ENCODE measurements around the gene NLRP13. TPM values are rescaled to one million over a fixed set of nuclear protein-coding genes. Genes with fewer than 3 reads are reported as not detected.

Gene NLRP13
- polyA plus RNA-seq, 3 donors = not detected

GRCh38 chr19:55909801-55910200 is 22.3 kb downstream of the NLRP13 start:
- H3K4me3 ChIP-seq (replicated peaks in 1 of 3; ENCODE audit: low read depth in 2 of 3, low read length in 3 of 3) = no peak overlapping the region
- H3K9me3 Mint-ChIP-seq = peaks cover 11 to 69% (median 40%) of the 10 kb centered on the region in 7 donors

GRCh38 chr19:55907746-55908145 is 24.4 kb downstream of the NLRP13 start:
- peak overlapping the region in 1 of 7 donors; percentile 15 for H3K27ac Mint-ChIP-seq
- intact Hi-C loops (cut with micrococcal nuclease) = no loop called here
- WGBS (ENCODE audit: insufficient coverage) = no CpG with 5 or more reads among the region's 3 CpGs
- peaks cover 16 to 64% (median 45%) of the 10 kb centered on the region in 7 donors for H3K9me3 Mint-ChIP-seq
- Histone ChIP-seq H3K79me2 (ENCODE audit: insufficient read depth, low read length) (no peaks in the 10 kb centered on the region), H4K20me1 (ENCODE audit: insufficient read depth, low read length) (no peaks in the 10 kb centered on the region), H3K4me3 (replicated peaks in 1 of 3; ENCODE audit: low read depth in 2 of 3, low read length in 3 of 3) (no peak overlapping the region), H3K9ac (ENCODE audit: insufficient read depth, low read length, poor library complexity, severe bottlenecking) (no peak overlapping the region), H3K27ac (ENCODE audit: low read depth in 1 of 2, low read length in 2 of 2) (no peak overlapping the region), H2AFZ (ENCODE audit: insufficient read depth, low read depth, low read length, poor library complexity, severe bottlenecking) (no peak overlapping the region), H3K4me2 (replicated peaks; ENCODE audit: extremely low read depth, low read length, poor library complexity, severe bottlenecking) (no peak overlapping the region), H3K36me3 (replicated peaks in 1 of 2; ENCODE audit: control insufficient read depth in 1 of 2, insufficient read depth in 2 of 2, low read length in 2 of 2) (no peaks in the 10 kb centered on the region), H3K9me3 (replicated peaks in 1 of 2; ENCODE audit: control insufficient read depth in 1 of 2, insufficient read depth in 1 of 2, low read length in 2 of 2) (peaks cover 42 to 70% of the 10 kb centered on the region in 2 donors), H3K27me3 (ENCODE audit: control insufficient read depth in 2 of 2, insufficient read depth in 2 of 2, low read length in 2 of 2) (no peaks in the 10 kb centered on the region), H3K4me1 (ENCODE audit: control insufficient read depth in 1 of 2, insufficient read depth in 2 of 2, low read length in 2 of 2) (no peaks in the 10 kb centered on the region)
- DNase-seq = no peak
- no peak overlapping the region for H3K4me3 Mint-ChIP-seq
- no peak for TF ChIP-seq CTCF (IDR thresholded peaks at IDR 0.05)
- no peaks in the 10 kb centered on the region for H3K4me1 Mint-ChIP-seq
- H3K36me3 Mint-ChIP-seq = no peaks in the 10 kb centered on the region
- H3K27me3 Mint-ChIP-seq (ENCODE audit: low read depth in 3 of 3) = no peaks in the 10 kb centered on the region

More at GRCh38 chr19:55909801-55910200, 22.3 kb downstream of the NLRP13 start:
- Histone ChIP-seq H3K27ac (ENCODE audit: low read depth in 1 of 2, low read length in 2 of 2) (no peak overlapping the region), H3K27me3 (ENCODE audit: control insufficient read depth in 2 of 2, insufficient read depth in 2 of 2, low read length in 2 of 2) (no peaks in the 10 kb centered on the region), H3K9ac (ENCODE audit: insufficient read depth, low read length, poor library complexity, severe bottlenecking) (no peak overlapping the region), H2AFZ (ENCODE audit: insufficient read depth, low read depth, low read length, poor library complexity, severe bottlenecking) (no peak overlapping the region), H3K79me2 (ENCODE audit: insufficient read depth, low read length) (no peaks in the 10 kb centered on the region), H3K4me1 (ENCODE audit: control insufficient read depth in 1 of 2, insufficient read depth in 2 of 2, low read length in 2 of 2) (no peaks in the 10 kb centered on the region), H3K36me3 (replicated peaks in 1 of 2; ENCODE audit: control insufficient read depth in 1 of 2, insufficient read depth in 2 of 2, low read length in 2 of 2) (no peaks in the 10 kb centered on the region), H4K20me1 (ENCODE audit: insufficient read depth, low read length) (no peaks in the 10 kb centered on the region), H3K4me2 (replicated peaks; ENCODE audit: extremely low read depth, low read length, poor library complexity, severe bottlenecking) (no peak overlapping the region), H3K9me3 (replicated peaks in 1 of 2; ENCODE audit: control insufficient read depth in 1 of 2, insufficient read depth in 1 of 2, low read length in 2 of 2) (peaks cover 42 to 72% of the 10 kb centered on the region in 2 donors)
- H3K4me3 Mint-ChIP-seq = no peak overlapping the region
- WGBS (ENCODE audit: insufficient coverage) = 62% methylated on average over 2 of the region's 2 CpGs
- no peak overlapping the region for H3K27ac Mint-ChIP-seq
- intact Hi-C loops (cut with micrococcal nuclease) = no loop called here
- no peaks in the 10 kb centered on the region for H3K4me1 Mint-ChIP-seq
- H3K27me3 Mint-ChIP-seq (ENCODE audit: low read depth in 3 of 3) = no peaks in the 10 kb centered on the region
- no peaks in the 10 kb centered on the region for H3K36me3 Mint-ChIP-seq
- no peak for DNase-seq
- no peak for TF ChIP-seq CTCF (IDR thresholded peaks at IDR 0.05)
